Liver (tissue), 9 donors: Measurements from ENCODE around the gene EDAR. TPM values are rescaled to one million over a fixed set of nuclear protein-coding genes. Genes with fewer than 3 reads are reported as not detected.

Source experiments
- DNase-seq: peaks from one replicate; pipeline ENCODE4 v3.0.0-alpha.2; 2017; ENCODE audit warnings: low spot score
- H3K27ac ChIP-seq, 2 donors: one replicate each; pipeline ENCODE4 v1.7.0; 2013; ENCODE audit warnings: inconsistent platforms in 2 of 2, low read length in 2 of 2, control low read depth in 1 of 2, low read depth in 1 of 2, mild to moderate bottlenecking in 1 of 2
- H3K27me3 ChIP-seq, 4 donors: one replicate each; pipeline versions ENCODE4 v1.6.1 to v1.7.0; 2013; ENCODE audit warnings: low read length in 3 of 4, inconsistent platforms in 1 of 4, mild to moderate bottlenecking in 1 of 4, moderate library complexity in 1 of 4; ENCODE audit not compliant: control insufficient read depth in 4 of 4, insufficient read depth in 4 of 4
- H3K36me3 ChIP-seq, 4 donors: one replicate each; pipeline versions ENCODE4 v1.6.1 to v1.7.0; 2013; ENCODE audit warnings: low read length in 3 of 4, mild to moderate bottlenecking in 3 of 4, low read depth in 1 of 4, moderate library complexity in 1 of 4; ENCODE audit not compliant: control insufficient read depth in 4 of 4, insufficient read depth in 3 of 4
- H3K4me1 ChIP-seq, 4 donors: one replicate each; pipeline versions ENCODE4 v1.6.1 to v1.7.0; 2013; ENCODE audit warnings: low read length in 3 of 4, mild to moderate bottlenecking in 3 of 4, moderate library complexity in 1 of 4; ENCODE audit not compliant: control insufficient read depth in 4 of 4, insufficient read depth in 4 of 4
- H3K4me3 ChIP-seq, 3 donors: one replicate each; pipeline versions ENCODE4 v1.6.1 to v1.7.0; 2013; ENCODE audit warnings: low read length in 3 of 3, control low read depth in 1 of 3, low read depth in 1 of 3, mild to moderate bottlenecking in 1 of 3
- H3K9ac ChIP-seq, 2 donors: one replicate each; pipeline ENCODE4 v1.7.0; 2013; ENCODE audit warnings: low read length in 2 of 2, mild to moderate bottlenecking in 2 of 2, moderate library complexity in 2 of 2, control low read depth in 1 of 2, low read depth in 1 of 2
- H3K9me3 ChIP-seq, 4 donors: one replicate each; pipeline versions ENCODE4 v1.6.1 to v1.7.0; 2013; ENCODE audit warnings: low read length in 3 of 4; ENCODE audit not compliant: control insufficient read depth in 4 of 4
- EGR1 ChIP-seq, 2 donors: IDR thresholded peaks; 2 replicates each; pipeline ENCODE4 v1.6.1; 2016 to 2018; ENCODE audit warnings: antibody characterized with exemption in 2 of 2, low read depth in 2 of 2
- FOXA1 ChIP-seq: IDR thresholded peaks from 2 replicates; pipeline ENCODE4 v1.6.1; 2016; ENCODE audit warnings: antibody characterized with exemption
- GABPA ChIP-seq, 2 donors: IDR thresholded peaks in 1 of 2; conservative IDR thresholded peaks in 1 of 2; 2 replicates each; pipeline ENCODE4 v1.6.1; 2016; ENCODE audit warnings: antibody characterized with exemption in 2 of 2, mild to moderate bottlenecking in 1 of 2, moderate library complexity in 1 of 2
- HNF4A ChIP-seq, 2 donors: conservative IDR thresholded peaks; 2 replicates each; pipeline ENCODE4 v1.6.1; 2016; ENCODE audit warnings: antibody characterized with exemption in 2 of 2, mild to moderate bottlenecking in 2 of 2
- JUND ChIP-seq, 2 donors: IDR thresholded peaks; 2 replicates each; pipeline ENCODE4 v1.6.1; 2016; ENCODE audit warnings: antibody characterized with exemption in 2 of 2
- NR2F2 ChIP-seq: IDR thresholded peaks from 2 replicates; pipeline ENCODE4 v1.6.1; 2016; ENCODE audit warnings: antibody characterized with exemption
- RXRA ChIP-seq, 2 donors: IDR thresholded peaks; 2 replicates each; pipeline ENCODE4 v1.6.1; 2017 to 2018; ENCODE audit warnings: antibody characterized with exemption in 2 of 2, mild to moderate bottlenecking in 1 of 2
- SP1 ChIP-seq: IDR thresholded peaks from 2 replicates; pipeline ENCODE4 v1.6.1; 2018; ENCODE audit warnings: antibody characterized with exemption, mild to moderate bottlenecking
- TAF1 ChIP-seq: conservative IDR thresholded peaks from 2 replicates; pipeline ENCODE4 v1.6.1; 2016; ENCODE audit warnings: antibody characterized with exemption, mild to moderate bottlenecking
- YY1 ChIP-seq: IDR thresholded peaks from 2 replicates; pipeline ENCODE4 v1.6.1; 2016; ENCODE audit warnings: antibody characterized with exemption, mild to moderate bottlenecking
- whole genome bisulfite sequencing: extraction: QIAGEN DNeasy Blood & Tissue Kit; methylation state at CpG from one replicate; pipeline ENCODE4 v1.1.7; 2013; 5-methylcytosine and 5-hydroxymethylcytosine counted together
- polyA plus RNA-seq, 2 donors: library from polyadenylated mRNA; stranded (reverse) in 1 of 2; unstranded in 1 of 2; fragments of 200-250 nt in 1 of 2; fragments of >200 nt in 1 of 2; fragmentation: Nextera tagmentation in 1 of 2; extraction: Ambion mirVana in 1 of 2; gene quantifications; one replicate each; pipeline versions ENCODE4 v1.2.1 to v1.2.3, GENCODE V29; 2013 to 2015
- total RNA-seq, 2 donors: library from RNA; depleted of rRNA; stranded (reverse); fragments of >200 nt; gene quantifications; one replicate each; pipeline ENCODE4 v1.2.3, GENCODE V29; 2014
- TF ChIP-seq, protein P1 (sequence below): IDR thresholded peaks from 2 replicates; pipeline ENCODE4 v1.6.1; 2016; ENCODE audit warnings: antibody characterized with exemption
- TF ChIP-seq, protein P2 (sequence below): IDR thresholded peaks from 2 replicates; pipeline ENCODE4 v1.6.1; 2016; ENCODE audit warnings: antibody characterized with exemption, mild to moderate bottlenecking
- TF ChIP-seq, protein P3 (sequence below): fragments of 150-350 bp; IDR thresholded peaks from 2 replicates; pipeline ENCODE4 v1.5.1; 2017; ENCODE audit warnings: improper control_type of control experiment, low read depth, low read length; ENCODE audit not compliant: missing input control
- TF ChIP-seq, protein P4 (sequence below): IDR thresholded peaks from 2 replicates; pipeline ENCODE4 v1.6.1; 2016; ENCODE audit warnings: antibody characterized with exemption
- donor health status: healthy.
- donor health status: healthy.
- donor health status: healthy.
- donor health status: healthy.
- donor health status: healthy.

Gene EDAR
- total and polyA plus RNA-seq, 4 donors = 0.09 to 0.50 (median 0.10) TPM

DNA sequence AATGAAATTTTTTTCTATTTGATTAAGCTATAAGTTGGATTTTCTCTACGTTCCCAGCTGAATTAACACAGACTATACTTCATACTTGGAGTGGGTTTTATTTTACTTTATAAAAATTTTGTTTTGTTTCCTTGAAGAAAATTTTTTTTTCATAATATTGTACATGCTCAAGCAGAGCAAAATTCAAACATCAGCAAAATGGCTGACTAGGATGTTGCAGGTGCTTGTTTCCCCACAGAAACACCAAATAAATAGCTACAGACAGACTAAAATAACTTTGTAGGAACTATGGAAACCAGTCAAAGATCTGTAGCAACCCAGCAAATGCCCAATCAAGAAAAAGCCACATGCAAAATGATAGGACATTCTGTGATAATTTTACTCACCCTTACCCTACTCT is 120.1 kb downstream of the EDAR start:
- H3K4me1 ChIP-seq = no peaks in the 10 kb centered on the region
- DNase-seq = no peak
- H3K27me3 ChIP-seq = no peaks in the 10 kb centered on the region
- no peaks in the 10 kb centered on the region for H3K9me3 ChIP-seq
- no peak overlapping the region for H3K4me3 ChIP-seq
- H3K36me3 ChIP-seq = peaks cover 0 to 3% (median 1%) of the 10 kb centered on the region in 4 donors
- H3K9ac ChIP-seq = no peak overlapping the region
- TF ChIP-seq, protein P1, sequence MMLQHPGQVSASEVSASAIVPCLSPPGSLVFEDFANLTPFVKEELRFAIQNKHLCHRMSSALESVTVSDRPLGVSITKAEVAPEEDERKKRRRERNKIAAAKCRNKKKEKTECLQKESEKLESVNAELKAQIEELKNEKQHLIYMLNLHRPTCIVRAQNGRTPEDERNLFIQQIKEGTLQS = no peak
- TF ChIP-seq FOXA1 (no peak), RXRA (IDR thresholded peaks at IDR 0.05) (no peak), GABPA (IDR thresholded peaks at IDR 0.05 in 1 of 2, conservative IDR thresholded peaks at IDR 0.05 in 1 of 2) (no peak), JUND (IDR thresholded peaks at IDR 0.05) (no peak), YY1 (no peak), SP1 (no peak), HNF4A (conservative IDR thresholded peaks at IDR 0.05) (no peak), NR2F2 (no peak), EGR1 (IDR thresholded peaks at IDR 0.05; ENCODE audit: low read depth in 2 of 2) (no peak)
- TF ChIP-seq, protein P2, sequence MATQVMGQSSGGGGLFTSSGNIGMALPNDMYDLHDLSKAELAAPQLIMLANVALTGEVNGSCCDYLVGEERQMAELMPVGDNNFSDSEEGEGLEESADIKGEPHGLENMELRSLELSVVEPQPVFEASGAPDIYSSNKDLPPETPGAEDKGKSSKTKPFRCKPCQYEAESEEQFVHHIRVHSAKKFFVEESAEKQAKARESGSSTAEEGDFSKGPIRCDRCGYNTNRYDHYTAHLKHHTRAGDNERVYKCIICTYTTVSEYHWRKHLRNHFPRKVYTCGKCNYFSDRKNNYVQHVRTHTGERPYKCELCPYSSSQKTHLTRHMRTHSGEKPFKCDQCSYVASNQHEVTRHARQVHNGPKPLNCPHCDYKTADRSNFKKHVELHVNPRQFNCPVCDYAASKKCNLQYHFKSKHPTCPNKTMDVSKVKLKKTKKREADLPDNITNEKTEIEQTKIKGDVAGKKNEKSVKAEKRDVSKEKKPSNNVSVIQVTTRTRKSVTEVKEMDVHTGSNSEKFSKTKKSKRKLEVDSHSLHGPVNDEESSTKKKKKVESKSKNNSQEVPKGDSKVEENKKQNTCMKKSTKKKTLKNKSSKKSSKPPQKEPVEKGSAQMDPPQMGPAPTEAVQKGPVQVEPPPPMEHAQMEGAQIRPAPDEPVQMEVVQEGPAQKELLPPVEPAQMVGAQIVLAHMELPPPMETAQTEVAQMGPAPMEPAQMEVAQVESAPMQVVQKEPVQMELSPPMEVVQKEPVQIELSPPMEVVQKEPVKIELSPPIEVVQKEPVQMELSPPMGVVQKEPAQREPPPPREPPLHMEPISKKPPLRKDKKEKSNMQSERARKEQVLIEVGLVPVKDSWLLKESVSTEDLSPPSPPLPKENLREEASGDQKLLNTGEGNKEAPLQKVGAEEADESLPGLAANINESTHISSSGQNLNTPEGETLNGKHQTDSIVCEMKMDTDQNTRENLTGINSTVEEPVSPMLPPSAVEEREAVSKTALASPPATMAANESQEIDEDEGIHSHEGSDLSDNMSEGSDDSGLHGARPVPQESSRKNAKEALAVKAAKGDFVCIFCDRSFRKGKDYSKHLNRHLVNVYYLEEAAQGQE = no peak
- TF ChIP-seq, protein P3, sequence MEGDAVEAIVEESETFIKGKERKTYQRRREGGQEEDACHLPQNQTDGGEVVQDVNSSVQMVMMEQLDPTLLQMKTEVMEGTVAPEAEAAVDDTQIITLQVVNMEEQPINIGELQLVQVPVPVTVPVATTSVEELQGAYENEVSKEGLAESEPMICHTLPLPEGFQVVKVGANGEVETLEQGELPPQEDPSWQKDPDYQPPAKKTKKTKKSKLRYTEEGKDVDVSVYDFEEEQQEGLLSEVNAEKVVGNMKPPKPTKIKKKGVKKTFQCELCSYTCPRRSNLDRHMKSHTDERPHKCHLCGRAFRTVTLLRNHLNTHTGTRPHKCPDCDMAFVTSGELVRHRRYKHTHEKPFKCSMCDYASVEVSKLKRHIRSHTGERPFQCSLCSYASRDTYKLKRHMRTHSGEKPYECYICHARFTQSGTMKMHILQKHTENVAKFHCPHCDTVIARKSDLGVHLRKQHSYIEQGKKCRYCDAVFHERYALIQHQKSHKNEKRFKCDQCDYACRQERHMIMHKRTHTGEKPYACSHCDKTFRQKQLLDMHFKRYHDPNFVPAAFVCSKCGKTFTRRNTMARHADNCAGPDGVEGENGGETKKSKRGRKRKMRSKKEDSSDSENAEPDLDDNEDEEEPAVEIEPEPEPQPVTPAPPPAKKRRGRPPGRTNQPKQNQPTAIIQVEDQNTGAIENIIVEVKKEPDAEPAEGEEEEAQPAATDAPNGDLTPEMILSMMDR = no peak
- no peak overlapping the region for H3K27ac ChIP-seq
- 93% methylated on average over 1 of the region's 1 CpG for WGBS

DNA sequence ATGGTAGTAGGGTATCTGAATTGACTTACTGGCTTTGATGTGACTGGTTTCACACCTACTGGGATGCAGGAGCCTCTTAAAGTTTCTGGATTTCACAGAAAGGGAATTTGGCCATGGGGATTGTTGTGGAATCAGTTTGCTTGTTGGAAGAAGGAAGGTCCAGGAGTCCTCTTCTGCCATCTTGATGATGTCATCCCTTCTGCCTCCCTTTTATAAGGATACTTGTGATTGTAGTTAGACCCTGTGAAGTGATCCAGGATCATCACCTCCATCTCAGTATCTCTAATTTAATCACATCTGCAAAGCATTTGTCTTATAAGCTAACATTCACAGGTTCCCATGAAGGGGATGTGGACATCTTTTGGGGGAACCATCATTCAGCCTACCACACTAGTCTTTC is 123.0 kb downstream of the EDAR start:
- DNase-seq = no peak
- no peak for TF ChIP-seq HNF4A (conservative IDR thresholded peaks at IDR 0.05)
- H3K9ac ChIP-seq = no peak overlapping the region
- no peaks in the 10 kb centered on the region for H3K9me3 ChIP-seq
- H3K4me1 ChIP-seq = no peaks in the 10 kb centered on the region
- no peak overlapping the region for H3K27ac ChIP-seq
- H3K4me3 ChIP-seq = no peak overlapping the region
- peaks cover 0 to 3% (median 1%) of the 10 kb centered on the region in 4 donors for H3K36me3 ChIP-seq
- no peaks in the 10 kb centered on the region for H3K27me3 ChIP-seq

DNA sequence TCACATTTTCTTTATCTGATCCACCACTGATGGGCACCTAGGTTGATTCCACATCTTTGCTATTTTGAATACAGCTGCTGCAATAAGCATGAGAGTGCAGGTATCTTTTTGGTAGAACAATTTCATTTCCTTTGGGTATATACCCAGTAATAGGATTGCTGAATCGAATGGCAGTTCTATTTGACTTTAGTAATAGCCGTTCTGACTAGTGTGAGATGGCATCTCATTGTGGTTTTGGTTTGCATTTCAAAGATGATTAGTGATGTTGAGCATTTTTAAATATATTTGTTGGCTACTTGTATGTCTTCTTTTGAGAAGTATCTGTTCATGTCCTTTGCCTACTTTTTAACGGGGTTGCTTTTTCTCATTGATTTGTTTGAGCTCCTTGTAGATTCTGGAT is 130.1 kb downstream of the EDAR start:
- Histone ChIP-seq H3K4me1 (no peaks in the 10 kb centered on the region), H3K27ac (no peak overlapping the region)

More for the DNA sequence above, 130.1 kb downstream of the EDAR start:
- Histone ChIP-seq H3K9ac (no peak overlapping the region), H3K36me3 (no peaks in the 10 kb centered on the region), H3K4me3 (no peak overlapping the region), H3K27me3 (no peaks in the 10 kb centered on the region), H3K9me3 (no peaks in the 10 kb centered on the region)
- no peak for TF ChIP-seq TAF1
- TF ChIP-seq, protein P3 = no peak
- TF ChIP-seq SP1 = no peak
- TF ChIP-seq, protein P4, sequence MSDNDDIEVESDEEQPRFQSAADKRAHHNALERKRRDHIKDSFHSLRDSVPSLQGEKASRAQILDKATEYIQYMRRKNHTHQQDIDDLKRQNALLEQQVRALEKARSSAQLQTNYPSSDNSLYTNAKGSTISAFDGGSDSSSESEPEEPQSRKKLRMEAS = no peak
- TF ChIP-seq, protein P2 = no peak
- TF ChIP-seq, protein P1 = no peak
- DNase-seq = no peak
- 95% methylated on average over 3 of the region's 3 CpGs for WGBS
